GM12865 (cell line): ENCODE data around the gene ARHGAP6.

Experiments used
- DNase-seq: peaks from one replicate; pipeline ENCODE4 v3.0.0; 2010; ENCODE audit warnings: low read depth
- H3K4me3 ChIP-seq: 2 replicates; pipeline ENCODE4 v1.5.1; 2011; ENCODE audit warnings: mild to moderate bottlenecking, low read depth, low read length, control low read depth
- CTCF ChIP-seq: IDR thresholded peaks from 2 replicates; pipeline ENCODE4 v1.5.1; 2011; ENCODE audit warnings: low read length, control low read depth, low read depth, inconsistent platforms; ENCODE audit not compliant: insufficient read depth; ENCODE audit errors: missing control alignments

The ARHGAP6 gene

GRCh38 chrX:11666952-11667685 is 1.4 kb upstream of the ARHGAP6 start:
- TF ChIP-seq CTCF: no peak
- peak overlapping the region; percentile 84 for H3K4me3 ChIP-seq
- DNase-seq: peak; percentile 48

GRCh38 chrX:11666164-11666563 is 444 bp upstream of the ARHGAP6 start:
- DNase-seq: peak; percentile 67
- H3K4me3 ChIP-seq: peak overlapping the region; percentile 84
- TF ChIP-seq CTCF: no peak

GRCh38 chrX:11664211-11665167 is 1.2 kb downstream of the ARHGAP6 start:
- DNase-seq: peak; percentile 53

GRCh38 chrX:11663875-11664210 is 1.9 kb downstream of the ARHGAP6 start:
- TF ChIP-seq CTCF: peak; percentile 36
- peak overlapping the region; percentile 84 for H3K4me3 ChIP-seq
- DNase-seq: peak; percentile 52

More at GRCh38 chrX:11664211-11665167, 1.2 kb downstream of the ARHGAP6 start:
- H3K4me3 ChIP-seq: peak overlapping the region; percentile 84
- no peak for TF ChIP-seq CTCF

- DNase-seq: no peak
- no peak overlapping the region for H3K4me3 ChIP-seq
- TF ChIP-seq CTCF: no peak
These were observed 10.3 kb downstream of the ARHGAP6 start for GRCh38 chrX:11655282-11656015.

GRCh38 chrX:11648705-11649519 is 16.8 kb downstream of the ARHGAP6 start:
- no peak for DNase-seq
- H3K4me3 ChIP-seq: no peak overlapping the region
- no peak for TF ChIP-seq CTCF
